ENCODE data around the gene KIF13A. TPM values are rescaled to one million over a fixed set of nuclear protein-coding genes. Genes with fewer than 3 reads are reported as not detected.

Gene KIF13A
- total RNA-seq, 1 experiment from 2014 or later: 0.07 TPM

GRCh38 chr6:17867880-17868279, 119.6 kb downstream of the KIF13A start:
- Histone ChIP-seq H4K20me1 (ENCODE audit: insufficient read depth, low read depth, low read length) (no peaks in the 10 kb centered on the region), H3K4me3 (ENCODE audit: low read length) (no peak overlapping the region), H2AFZ (ENCODE audit: low read length) (no peak overlapping the region), H3K27me3 (ENCODE audit: low read length) (no peaks in the 10 kb centered on the region), H3K4me2 (ENCODE audit: low read depth, low read length, poor library complexity, severe bottlenecking) (no peak overlapping the region), H3K9me3 (ENCODE audit: low read length) (no peaks in the 10 kb centered on the region), H3K79me2 (ENCODE audit: low read length) (no peaks in the 10 kb centered on the region), H3K4me1 (ENCODE audit: low read length) (no peaks in the 10 kb centered on the region), H3K9me2 (replicated peaks; ENCODE audit: insufficient read depth, low read length) (no peaks in the 10 kb centered on the region), H3K27ac (ENCODE audit: low read length) (no peak overlapping the region), H3K9ac (ENCODE audit: low read length) (no peak overlapping the region), H3K36me3 (ENCODE audit: insufficient read depth, low read length) (no peaks in the 10 kb centered on the region)
- no peak for DNase-seq

DNA sequence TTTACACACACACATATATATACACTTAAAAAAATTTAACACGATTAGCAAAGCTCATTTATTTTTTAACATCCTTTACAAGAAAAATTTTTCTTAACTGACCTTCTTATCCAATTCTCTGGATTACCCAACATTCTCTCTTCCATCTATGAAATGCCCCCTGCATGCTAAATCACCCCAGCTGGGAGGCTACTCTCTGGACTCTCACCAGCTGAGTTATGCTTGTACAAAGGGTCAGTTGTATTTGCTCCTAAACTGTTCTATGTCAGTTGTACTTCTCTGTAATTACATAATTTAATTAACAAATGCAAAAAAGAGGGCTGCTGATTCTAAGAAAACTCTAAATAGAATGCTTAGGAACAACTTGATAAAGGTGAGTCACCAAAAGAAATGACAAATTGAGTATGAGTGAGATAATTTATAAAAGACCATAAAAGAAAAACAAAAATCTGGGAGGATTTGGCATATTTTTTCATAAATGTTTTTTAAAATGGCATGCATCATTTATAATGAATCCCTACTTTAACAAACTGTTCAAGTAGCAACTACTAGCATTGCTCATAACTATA, 120.5 kb downstream of the KIF13A start:
- Histone ChIP-seq H3K4me3 (ENCODE audit: low read length) (no peak overlapping the region), H3K9ac (ENCODE audit: low read length) (no peak overlapping the region), H3K4me1 (ENCODE audit: low read length) (no peaks in the 10 kb centered on the region), H3K27me3 (ENCODE audit: low read length) (no peaks in the 10 kb centered on the region), H3K9me2 (replicated peaks; ENCODE audit: insufficient read depth, low read length) (no peaks in the 10 kb centered on the region), H3K27ac (ENCODE audit: low read length) (no peak overlapping the region), H3K79me2 (ENCODE audit: low read length) (no peaks in the 10 kb centered on the region), H3K4me2 (ENCODE audit: low read depth, low read length, poor library complexity, severe bottlenecking) (no peak overlapping the region), H3K9me3 (ENCODE audit: low read length) (no peaks in the 10 kb centered on the region), H2AFZ (ENCODE audit: low read length) (no peak overlapping the region), H4K20me1 (ENCODE audit: insufficient read depth, low read depth, low read length) (no peaks in the 10 kb centered on the region), H3K36me3 (ENCODE audit: insufficient read depth, low read length) (no peaks in the 10 kb centered on the region)
- DNase-seq: no peak

DNA sequence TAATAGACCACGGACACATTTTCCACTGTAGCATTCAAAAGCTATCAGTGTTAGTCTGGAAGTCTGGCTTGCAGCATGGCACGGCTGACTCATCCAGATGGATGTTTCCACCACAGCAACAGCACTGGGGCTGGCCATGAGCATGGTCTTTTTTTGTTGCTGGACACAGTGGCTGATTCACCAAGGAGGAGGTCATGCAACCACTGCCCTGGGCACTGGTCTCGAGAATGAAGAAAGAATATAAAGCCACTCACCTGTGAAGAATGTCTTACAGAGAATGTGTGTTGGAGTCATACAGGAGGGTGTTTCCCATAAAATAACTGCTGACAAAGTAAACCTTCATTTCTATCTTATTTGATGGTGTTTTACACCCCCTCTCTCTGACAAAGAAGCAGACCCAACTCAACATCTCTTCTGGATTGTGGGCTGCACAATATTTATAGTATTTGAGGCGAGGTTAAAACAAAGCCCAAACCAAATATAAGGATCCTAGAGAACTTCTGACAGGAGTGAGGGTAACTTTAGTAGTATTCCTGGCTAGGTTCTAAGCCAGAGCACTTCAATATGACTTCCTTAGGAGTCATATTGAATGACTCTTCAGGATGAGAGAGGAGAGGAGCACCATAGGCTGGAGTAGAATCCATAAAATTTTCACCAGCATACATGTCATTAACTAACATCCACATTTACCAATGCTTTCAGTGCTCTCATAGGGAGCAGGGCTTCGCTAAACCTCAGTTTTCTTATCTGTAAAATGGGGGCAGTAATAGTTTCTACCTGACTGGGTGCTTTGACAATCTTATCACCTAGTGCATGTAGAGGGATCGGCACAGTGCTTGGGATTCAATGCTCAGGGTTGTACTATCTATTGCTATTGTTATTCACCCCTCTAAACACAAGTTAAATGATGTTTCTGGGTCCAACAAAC, 121.4 kb downstream of the KIF13A start:
- H2AFZ ChIP-seq (ENCODE audit: low read length): no peak overlapping the region
- no peaks in the 10 kb centered on the region for H3K4me1 ChIP-seq (ENCODE audit: low read length)
- no peak overlapping the region for H3K9ac ChIP-seq (ENCODE audit: low read length)
- no peaks in the 10 kb centered on the region for H3K36me3 ChIP-seq (ENCODE audit: insufficient read depth, low read length)
- DNase-seq: no peak
- H3K27me3 ChIP-seq (ENCODE audit: low read length): no peaks in the 10 kb centered on the region
- H3K4me2 ChIP-seq (ENCODE audit: low read depth, low read length, poor library complexity, severe bottlenecking): no peak overlapping the region
- no peaks in the 10 kb centered on the region for H3K9me2 ChIP-seq (replicated peaks; ENCODE audit: insufficient read depth, low read length)
- H3K4me3 ChIP-seq (ENCODE audit: low read length): no peak overlapping the region
- no peaks in the 10 kb centered on the region for H4K20me1 ChIP-seq (ENCODE audit: insufficient read depth, low read depth, low read length)
- H3K27ac ChIP-seq (ENCODE audit: low read length): no peak overlapping the region
- H3K9me3 ChIP-seq (ENCODE audit: low read length): no peaks in the 10 kb centered on the region
- H3K79me2 ChIP-seq (ENCODE audit: low read length): no peaks in the 10 kb centered on the region

GRCh38 chr6:17865243-17865642, 122.2 kb downstream of the KIF13A start:
- no peaks in the 10 kb centered on the region for H3K36me3 ChIP-seq (ENCODE audit: insufficient read depth, low read length)
- H3K79me2 ChIP-seq (ENCODE audit: low read length): no peaks in the 10 kb centered on the region
- no peak overlapping the region for H3K4me2 ChIP-seq (ENCODE audit: low read depth, low read length, poor library complexity, severe bottlenecking)
- H3K9me2 ChIP-seq (replicated peaks; ENCODE audit: insufficient read depth, low read length): no peaks in the 10 kb centered on the region
- H2AFZ ChIP-seq (ENCODE audit: low read length): no peak overlapping the region
- no peak overlapping the region for H3K4me3 ChIP-seq (ENCODE audit: low read length)
- no peaks in the 10 kb centered on the region for H3K9me3 ChIP-seq (ENCODE audit: low read length)
- H4K20me1 ChIP-seq (ENCODE audit: insufficient read depth, low read depth, low read length): no peaks in the 10 kb centered on the region
- no peak for DNase-seq
- no peak overlapping the region for H3K9ac ChIP-seq (ENCODE audit: low read length)
- no peaks in the 10 kb centered on the region for H3K27me3 ChIP-seq (ENCODE audit: low read length)
- H3K27ac ChIP-seq (ENCODE audit: low read length): no peak overlapping the region
- no peaks in the 10 kb centered on the region for H3K4me1 ChIP-seq (ENCODE audit: low read length)

DNA sequence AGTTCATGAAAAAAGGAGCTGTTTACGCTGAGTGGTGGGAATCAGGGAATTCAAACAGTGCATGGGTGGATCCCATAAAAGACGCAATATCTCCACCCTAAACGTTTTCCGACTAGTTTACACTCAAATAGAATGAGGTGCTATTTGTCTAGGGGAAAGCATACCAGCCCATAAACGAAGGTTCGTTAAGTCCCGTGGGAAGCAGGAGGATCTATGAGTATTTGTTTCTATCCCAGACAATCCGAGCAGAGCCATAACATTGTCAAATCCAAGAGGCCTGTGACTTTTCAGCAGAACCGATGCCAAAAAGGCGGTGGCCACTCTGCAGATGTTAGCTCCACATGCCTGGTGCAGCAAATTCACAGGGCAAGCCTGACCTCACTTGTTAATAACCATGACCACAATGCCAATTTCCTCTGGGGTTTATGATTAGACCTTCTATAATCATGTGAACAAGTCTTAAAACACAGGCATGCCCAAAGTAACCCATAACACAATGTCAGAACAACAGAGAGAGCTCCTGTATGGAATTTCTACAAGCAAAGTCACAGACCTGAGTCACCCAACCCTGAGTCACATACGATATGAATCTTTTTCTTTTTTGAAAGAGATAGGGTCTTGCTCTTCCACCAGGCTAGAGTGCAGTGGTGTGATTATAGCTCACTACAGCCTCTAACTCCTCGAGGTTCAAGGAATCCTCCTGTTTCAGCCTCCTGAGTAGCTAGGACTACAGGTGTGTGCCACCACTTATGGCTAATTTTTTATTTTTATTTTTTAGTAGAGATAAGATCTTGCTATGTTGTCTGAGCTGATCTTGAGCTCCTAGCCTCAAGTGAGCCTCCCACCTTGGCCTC, 123.3 kb downstream of the KIF13A start:
- Histone ChIP-seq H2AFZ (ENCODE audit: low read length) (no peak overlapping the region), H3K9me3 (ENCODE audit: low read length) (no peaks in the 10 kb centered on the region), H3K27ac (ENCODE audit: low read length) (no peak overlapping the region), H3K4me2 (ENCODE audit: low read depth, low read length, poor library complexity, severe bottlenecking) (no peak overlapping the region), H3K36me3 (ENCODE audit: insufficient read depth, low read length) (no peaks in the 10 kb centered on the region), H3K27me3 (ENCODE audit: low read length) (no peaks in the 10 kb centered on the region), H3K9me2 (replicated peaks; ENCODE audit: insufficient read depth, low read length) (no peaks in the 10 kb centered on the region), H3K4me1 (ENCODE audit: low read length) (no peaks in the 10 kb centered on the region), H3K4me3 (ENCODE audit: low read length) (no peak overlapping the region), H3K79me2 (ENCODE audit: low read length) (no peaks in the 10 kb centered on the region), H4K20me1 (ENCODE audit: insufficient read depth, low read depth, low read length) (no peaks in the 10 kb centered on the region), H3K9ac (ENCODE audit: low read length) (no peak overlapping the region)
- DNase-seq: no peak

DNA sequence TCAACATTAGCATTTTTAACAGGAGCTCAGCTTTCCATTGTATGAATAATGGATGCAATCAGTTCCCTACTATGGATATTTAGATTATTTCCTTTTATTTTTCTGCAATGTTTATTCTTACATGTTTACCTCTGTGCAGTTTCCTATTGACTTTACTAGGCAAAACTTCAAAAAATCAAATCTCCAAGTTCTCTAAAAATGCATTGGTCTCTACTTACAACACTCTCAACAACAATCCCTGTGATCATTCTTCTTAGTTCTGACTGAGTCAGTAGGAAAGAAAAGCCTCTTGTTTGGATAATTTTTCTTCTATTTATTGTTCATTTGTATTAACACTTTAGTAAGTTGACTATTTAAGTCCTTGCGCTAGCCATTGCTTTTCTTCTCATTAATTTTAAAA, 126.1 kb downstream of the KIF13A start:
- Histone ChIP-seq H2AFZ (ENCODE audit: low read length) (no peak overlapping the region), H3K36me3 (ENCODE audit: insufficient read depth, low read length) (no peaks in the 10 kb centered on the region), H4K20me1 (ENCODE audit: insufficient read depth, low read depth, low read length) (no peaks in the 10 kb centered on the region), H3K9me3 (ENCODE audit: low read length) (no peaks in the 10 kb centered on the region), H3K9ac (ENCODE audit: low read length) (no peak overlapping the region), H3K4me1 (ENCODE audit: low read length) (no peaks in the 10 kb centered on the region), H3K27ac (ENCODE audit: low read length) (no peak overlapping the region), H3K9me2 (replicated peaks; ENCODE audit: insufficient read depth, low read length) (no peaks in the 10 kb centered on the region), H3K4me2 (ENCODE audit: low read depth, low read length, poor library complexity, severe bottlenecking) (no peak overlapping the region), H3K4me3 (ENCODE audit: low read length) (no peak overlapping the region), H3K27me3 (ENCODE audit: low read length) (no peaks in the 10 kb centered on the region), H3K79me2 (ENCODE audit: low read length) (no peaks in the 10 kb centered on the region)
- DNase-seq: no peak

- H3K4me2 ChIP-seq (ENCODE audit: low read depth, low read length, poor library complexity, severe bottlenecking): no peak overlapping the region
These were observed 127.6 kb downstream of the KIF13A start for GRCh38 chr6:17859846-17860245.

DNA sequence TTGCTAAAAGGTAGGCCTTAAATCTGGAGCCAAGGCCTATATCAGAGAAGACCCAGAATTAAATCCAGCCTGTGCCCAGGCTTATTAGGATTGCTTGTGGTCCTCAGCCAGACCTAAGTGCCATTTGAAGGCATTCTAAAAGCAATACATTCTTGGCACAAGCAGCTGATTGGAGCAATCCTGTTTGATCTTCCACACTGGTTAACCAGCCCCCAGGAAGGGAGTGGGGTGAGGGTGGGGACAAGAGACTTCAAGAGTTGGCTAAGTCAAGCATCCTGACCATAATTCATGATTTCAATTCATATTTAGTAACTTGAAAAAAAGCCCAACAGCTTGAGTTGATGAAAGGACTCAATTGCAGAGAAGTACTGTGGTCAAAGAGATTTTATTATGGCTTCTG, 128.9 kb downstream of the KIF13A start:
- no peaks in the 10 kb centered on the region for H4K20me1 ChIP-seq (ENCODE audit: insufficient read depth, low read depth, low read length)
- no peaks in the 10 kb centered on the region for H3K9me3 ChIP-seq (ENCODE audit: low read length)
- H3K27ac ChIP-seq (ENCODE audit: low read length): no peak overlapping the region
- no peak overlapping the region for H3K4me2 ChIP-seq (ENCODE audit: low read depth, low read length, poor library complexity, severe bottlenecking)
- DNase-seq: no peak
- no peaks in the 10 kb centered on the region for H3K9me2 ChIP-seq (replicated peaks; ENCODE audit: insufficient read depth, low read length)
- no peak overlapping the region for H2AFZ ChIP-seq (ENCODE audit: low read length)
- no peaks in the 10 kb centered on the region for H3K79me2 ChIP-seq (ENCODE audit: low read length)
- H3K9ac ChIP-seq (ENCODE audit: low read length): no peak overlapping the region
- H3K4me3 ChIP-seq (ENCODE audit: low read length): no peak overlapping the region
- no peaks in the 10 kb centered on the region for H3K36me3 ChIP-seq (ENCODE audit: insufficient read depth, low read length)
- H3K27me3 ChIP-seq (ENCODE audit: low read length): no peaks in the 10 kb centered on the region
- H3K4me1 ChIP-seq (ENCODE audit: low read length): no peaks in the 10 kb centered on the region

More at GRCh38 chr6:17859846-17860245, 127.6 kb downstream of the KIF13A start:
- DNase-seq: no peak
- no peaks in the 10 kb centered on the region for H3K27me3 ChIP-seq (ENCODE audit: low read length)
- H3K4me3 ChIP-seq (ENCODE audit: low read length): no peak overlapping the region
- H3K9ac ChIP-seq (ENCODE audit: low read length): no peak overlapping the region
- no peaks in the 10 kb centered on the region for H3K4me1 ChIP-seq (ENCODE audit: low read length)
- no peak overlapping the region for H2AFZ ChIP-seq (ENCODE audit: low read length)
- H3K9me2 ChIP-seq (replicated peaks; ENCODE audit: insufficient read depth, low read length): no peaks in the 10 kb centered on the region
- H3K36me3 ChIP-seq (ENCODE audit: insufficient read depth, low read length): no peaks in the 10 kb centered on the region
- no peaks in the 10 kb centered on the region for H3K79me2 ChIP-seq (ENCODE audit: low read length)
- H3K27ac ChIP-seq (ENCODE audit: low read length): no peak overlapping the region
- no peaks in the 10 kb centered on the region for H4K20me1 ChIP-seq (ENCODE audit: insufficient read depth, low read depth, low read length)
- no peaks in the 10 kb centered on the region for H3K9me3 ChIP-seq (ENCODE audit: low read length)

All from Karpas-422 (cell line).